CD4-positive, alpha-beta T cell treated with Interleukin-17A for 1 hour (primary cell): ENCODE results near the gene CAV3.

Experiments
- DNase-seq: peaks from one replicate; pipeline ENCODE4 v3.0.0-alpha.2; 2020

CAV3 gene

DNA sequence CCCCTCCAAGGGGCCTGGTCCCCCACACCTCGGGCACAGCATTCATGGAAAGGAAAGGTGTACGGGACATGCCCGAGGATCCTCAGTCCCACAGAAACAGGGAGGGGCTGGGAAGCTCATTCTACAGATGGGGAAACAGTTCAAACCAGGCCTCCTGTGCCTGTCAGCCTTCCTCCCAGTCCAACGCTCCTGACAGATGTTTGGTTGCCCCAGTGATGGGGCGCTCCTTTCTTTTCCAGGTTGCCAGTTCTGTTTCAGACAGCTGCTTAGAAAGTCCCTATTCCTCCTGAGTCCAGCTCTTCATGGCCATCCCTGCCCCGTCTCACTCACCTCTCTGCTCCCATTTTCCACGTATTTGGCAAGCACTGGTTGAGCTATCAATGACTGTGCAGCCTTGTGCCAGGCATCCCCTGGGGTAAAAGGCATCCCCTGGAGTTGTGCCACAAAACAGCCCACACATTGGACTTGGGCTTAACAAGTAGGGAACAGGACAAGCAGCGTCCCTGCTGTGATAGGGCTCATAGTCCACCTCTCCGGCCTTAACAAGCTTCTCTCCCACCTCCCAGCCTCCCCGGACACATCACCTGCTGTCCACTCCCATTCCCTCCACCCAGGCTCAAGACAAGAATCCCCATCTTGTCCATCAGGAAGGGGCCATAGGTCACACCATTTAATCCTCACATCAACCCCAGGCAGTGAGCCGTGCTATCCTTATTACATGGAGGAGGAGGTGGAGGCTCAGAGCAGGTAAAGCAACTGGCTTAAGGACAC is 29.2 kb downstream of the CAV3 start:
- no peak for DNase-seq

DNA sequence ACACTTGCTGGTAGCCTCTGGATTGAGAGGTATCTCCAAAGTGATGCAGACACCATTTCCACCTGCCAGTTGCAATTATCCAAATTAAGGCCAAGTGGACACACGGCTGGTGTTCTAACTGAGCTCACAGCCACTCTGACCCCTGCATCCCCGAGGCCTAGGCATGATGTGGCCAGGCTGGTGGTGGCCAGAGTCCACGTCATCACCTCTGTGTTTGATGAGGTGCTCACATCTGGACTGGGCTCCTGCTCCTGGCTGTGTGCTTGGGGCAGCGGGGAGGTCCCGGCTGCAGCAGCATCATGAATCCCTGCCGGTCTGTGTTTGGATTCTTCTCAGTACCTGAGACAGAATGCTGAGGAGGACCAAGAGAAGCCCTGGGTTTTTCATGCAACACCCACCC is 30.9 kb downstream of the CAV3 start:
- no peak for DNase-seq

- DNase-seq, result no peak
These were observed 31.9 kb downstream of the CAV3 start for GRCh38 chr3:8765528-8765927.

DNA sequence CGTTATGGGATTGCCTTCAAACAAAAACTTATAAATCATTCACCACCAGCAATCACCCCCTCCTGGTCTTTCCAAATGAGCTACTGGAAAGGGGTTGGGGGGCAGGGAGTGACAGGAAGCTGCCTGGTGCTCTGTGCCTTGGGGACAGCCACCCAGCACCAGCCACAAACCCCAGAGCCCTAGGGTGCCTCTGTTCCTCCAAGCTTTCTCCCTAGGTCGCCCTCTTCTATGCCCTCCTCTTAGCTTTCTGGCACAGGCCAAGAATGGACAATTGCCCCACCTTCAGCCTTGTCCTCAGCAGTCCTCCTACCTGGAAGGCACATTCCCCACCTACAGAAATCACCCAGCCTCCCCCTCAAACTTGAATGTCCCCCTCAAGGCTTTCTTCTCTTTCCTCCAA is 32.5 kb downstream of the CAV3 start:
- no peak for DNase-seq

- no peak for DNase-seq
These were observed 33.7 kb downstream of the CAV3 start for GRCh38 chr3:8767256-8767666.

GRCh38 chr3:8767667-8768363 is 34.2 kb downstream of the CAV3 start:
- DNase-seq, result no peak

DNA sequence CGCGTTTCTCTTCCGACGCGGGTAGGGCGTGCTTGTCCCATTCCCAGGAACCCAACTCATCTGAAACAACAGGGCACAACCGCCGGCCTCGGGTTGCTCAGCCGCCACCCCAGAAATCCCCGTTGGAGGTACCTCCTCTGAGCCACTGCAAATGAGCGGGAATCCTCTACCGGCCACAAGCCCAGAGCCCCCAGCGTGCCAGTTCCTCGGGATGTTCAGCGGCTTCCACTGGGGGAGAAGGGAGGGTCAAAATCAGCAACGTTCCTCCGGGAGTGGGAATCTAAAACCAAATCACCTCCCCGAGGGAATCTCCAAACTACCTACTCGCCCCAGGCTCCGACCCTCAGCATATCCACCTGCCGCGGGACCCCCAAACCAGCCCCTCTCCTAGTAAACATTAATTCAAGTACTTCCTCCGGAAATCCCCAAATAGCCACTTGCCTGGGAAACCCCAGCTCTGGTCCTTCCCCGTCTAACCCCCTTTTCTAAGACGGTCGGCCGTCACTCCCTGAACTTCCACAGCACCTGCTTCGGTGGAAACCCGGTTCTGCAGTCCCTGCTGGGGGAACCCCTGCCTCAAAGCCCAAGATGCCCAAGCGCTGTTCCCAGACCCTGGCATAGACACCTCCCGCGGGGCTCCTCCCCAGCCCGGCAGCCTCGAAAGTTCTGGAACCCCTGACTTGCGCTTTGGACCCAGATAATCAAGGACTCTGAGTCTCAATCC is 34.9 kb downstream of the CAV3 start:
- no peak for DNase-seq

DNA sequence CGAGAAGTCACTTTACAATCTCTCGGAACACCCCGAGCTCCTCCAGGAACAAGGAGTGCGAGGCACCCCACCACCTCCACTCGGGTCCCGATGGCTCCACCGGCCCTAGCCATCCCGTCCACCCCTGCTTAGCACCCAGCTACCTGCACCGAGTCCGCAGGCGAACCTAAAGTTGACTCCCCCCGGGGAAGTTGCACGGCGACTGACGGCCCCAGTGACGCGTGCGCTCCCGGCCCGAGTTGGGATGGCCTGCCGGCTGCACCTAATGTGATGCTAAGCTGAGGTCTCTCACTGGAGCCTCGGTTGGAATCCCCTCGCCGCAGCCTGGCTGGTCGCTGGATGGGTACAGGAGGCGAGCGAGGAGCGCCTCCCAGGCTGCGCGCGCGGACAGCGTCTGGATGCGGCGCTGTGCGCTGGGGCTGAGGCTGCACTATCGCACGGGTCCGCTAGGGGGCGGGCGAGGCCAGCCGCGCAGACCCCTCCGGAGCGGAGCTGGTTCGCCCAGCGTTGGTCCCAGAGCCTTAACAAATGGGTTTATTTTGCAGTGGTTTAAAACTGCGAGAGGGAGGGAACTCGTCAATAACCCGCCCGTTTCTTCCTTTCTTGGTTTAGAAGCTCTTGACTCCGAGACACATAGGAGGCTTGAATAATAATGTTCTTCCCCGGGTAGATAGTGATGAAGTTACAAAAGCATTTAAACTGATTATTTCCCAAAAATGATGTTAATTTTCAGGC is 35.7 kb downstream of the CAV3 start, which contains the start of gene OXTR:
OXTR (minus strand) TSS at position 526 of the 735 bp plus-strand sequence. CDS start 1,426 bp downstream, outside the sequence.
- peak; percentile 29 for DNase-seq

GRCh38 chr3:8773941-8774542 is 40.4 kb downstream of the CAV3 start:
- DNase-seq, result no peak

DNA sequence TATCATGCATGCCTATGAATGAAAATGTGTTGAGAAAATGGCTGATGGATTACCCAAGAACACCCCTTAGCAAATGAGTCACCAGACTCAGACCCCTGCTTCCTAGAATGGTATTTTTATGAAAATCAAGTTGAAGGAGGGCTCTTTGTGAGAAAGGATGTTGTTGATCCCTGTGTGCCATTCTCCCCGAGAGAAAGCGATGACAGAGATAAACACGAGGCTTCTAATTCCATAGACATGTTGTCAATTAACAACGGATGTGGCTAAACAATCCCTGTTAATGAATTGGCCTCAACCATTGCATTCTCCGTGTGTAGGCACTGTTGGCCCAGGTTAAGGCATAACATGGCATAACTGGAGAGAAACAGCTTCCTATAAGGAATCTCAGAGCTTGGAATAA is 41.6 kb downstream of the CAV3 start:
- no peak for DNase-seq

- DNase-seq, result no peak
These were observed 42.0 kb downstream of the CAV3 start for GRCh38 chr3:8775602-8776001.

DNA sequence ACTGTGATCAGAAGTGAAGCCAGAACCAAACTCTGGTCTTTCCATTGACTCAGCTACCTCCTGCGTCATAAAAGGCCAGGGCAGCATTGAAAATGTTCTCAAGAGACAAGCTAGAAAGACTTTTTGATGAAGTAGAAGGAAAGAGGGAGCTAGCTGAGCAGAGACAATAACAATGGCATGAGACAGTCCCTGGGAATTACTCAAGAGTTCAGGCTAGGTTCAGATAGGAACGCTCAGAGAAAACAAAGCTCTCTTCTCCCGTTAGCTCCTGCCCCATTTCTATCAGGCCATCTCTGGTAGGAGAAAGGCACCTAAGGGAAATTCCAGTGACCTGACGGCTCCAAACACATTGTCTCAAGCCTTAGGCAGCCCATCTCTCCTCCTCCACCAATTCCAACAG is 42.8 kb downstream of the CAV3 start:
- no peak for DNase-seq

DNA sequence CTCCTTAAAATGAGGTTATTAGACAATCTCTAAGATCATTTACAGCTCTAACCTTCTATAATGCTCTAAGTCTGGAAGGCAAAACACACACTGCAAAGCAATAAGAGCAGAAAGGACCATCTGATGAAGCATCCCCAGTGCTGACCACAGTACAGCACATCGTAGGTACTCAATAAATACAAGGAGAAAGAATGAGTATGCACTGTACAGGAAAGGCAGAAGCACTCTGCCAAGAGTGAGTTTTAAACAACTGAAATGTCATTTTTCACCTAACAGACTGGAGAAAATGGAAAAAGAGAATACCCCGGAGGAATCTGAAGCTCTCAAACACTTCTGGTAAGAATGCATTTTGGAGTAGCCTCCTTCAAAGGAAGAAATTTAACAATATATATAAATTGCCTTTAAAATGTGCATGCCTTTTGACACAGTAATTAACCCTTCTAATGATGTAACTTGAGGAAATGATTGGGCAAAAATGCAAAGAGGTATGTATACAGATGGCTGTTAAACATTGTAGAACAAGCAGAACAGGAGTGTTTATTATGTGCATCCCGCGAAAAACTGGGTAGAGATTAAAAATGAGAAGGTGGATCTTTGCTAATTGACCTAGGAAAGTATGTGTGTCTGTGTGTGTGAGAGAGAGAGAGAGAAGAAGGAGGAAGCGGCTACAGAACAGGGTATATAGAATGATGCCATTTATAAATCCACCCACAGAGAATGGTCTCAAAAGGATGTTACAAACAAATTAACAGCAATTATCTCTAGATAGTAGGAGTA is 43.8 kb downstream of the CAV3 start:
- DNase-seq, result no peak

GRCh38 chr3:8777978-8778267 is 44.3 kb downstream of the CAV3 start:
- DNase-seq, result no peak

GRCh38 chr3:8778475-8778874 is 44.9 kb downstream of the CAV3 start:
- no peak for DNase-seq

- no peak for DNase-seq
These were observed 46.7 kb downstream of the CAV3 start for GRCh38 chr3:8780279-8780678.

GRCh38 chr3:8784676-8785435 is 51.3 kb downstream of the CAV3 start:
- no peak for DNase-seq

- DNase-seq, result no peak
These were observed 56.9 kb downstream of the CAV3 start for GRCh38 chr3:8790529-8790928.

- no peak for DNase-seq
These were observed 59.6 kb downstream of the CAV3 start for GRCh38 chr3:8793242-8793641.

- DNase-seq, result no peak
These were observed 60.6 kb downstream of the CAV3 start for GRCh38 chr3:8794247-8794646.
